Dermis blood vessel endothelial cell (primary cell): ENCODE results near the gene JMJD6. TPM values are rescaled to one million over a fixed set of nuclear protein-coding genes. Genes with fewer than 3 reads are reported as not detected.
"Not testable (repeated sequence)": the region's sequence is repeated elsewhere in the genome, so short reads cannot be mapped to it uniquely, and the experiment has no call there.

ENCODE experiments used
- DNase-seq: peaks from one replicate; pipeline ENCODE4 v3.0.0; 2010
- total RNA-seq: library from RNA; depleted of rRNA; stranded (reverse); fragments of >200 nt; gene quantifications from 2 replicates; pipeline ENCODE4 v1.2.3, GENCODE V29; 2014

JMJD6 gene
- 20.8 and 23.1 TPM in 2 replicates for total RNA-seq

- DNase-seq: peak; percentile 97
These were observed at the start of gene JMJD6 for GRCh38 chr17:76726231-76726775. Gene JMJD6, minus strand, starts transcription at chr17:76726606. Its CDS starts 131 bp downstream, at chr17:76726475.

DNA sequence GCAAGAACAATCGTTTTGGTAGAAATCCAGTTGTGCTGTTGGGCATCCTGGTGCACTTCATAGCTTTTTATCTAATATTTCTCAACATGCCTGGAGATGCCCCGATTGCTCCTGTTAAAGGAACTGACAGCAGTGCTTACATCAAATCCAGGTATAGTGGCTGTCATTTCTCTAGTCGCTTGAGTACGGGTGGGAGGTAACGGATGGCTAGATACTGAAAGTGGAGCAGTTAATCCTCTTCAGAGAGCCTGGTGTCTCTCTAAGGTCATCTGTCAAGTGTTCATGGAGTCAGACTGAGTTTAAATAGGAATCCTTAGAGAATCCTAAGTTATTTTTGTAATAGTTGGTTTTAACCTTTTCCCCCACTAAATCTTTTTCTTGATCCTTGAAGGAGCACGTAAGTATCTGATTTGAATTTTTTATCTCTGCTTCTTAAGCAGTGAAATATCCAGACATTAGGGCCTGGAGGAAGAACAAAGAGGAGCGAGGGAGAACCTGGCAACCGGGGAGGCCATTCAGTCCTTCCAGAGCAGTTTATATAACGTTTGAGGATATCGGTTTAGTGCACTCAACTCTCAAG is 48.7 kb upstream of the JMJD6 start:
- no peak for DNase-seq

DNA sequence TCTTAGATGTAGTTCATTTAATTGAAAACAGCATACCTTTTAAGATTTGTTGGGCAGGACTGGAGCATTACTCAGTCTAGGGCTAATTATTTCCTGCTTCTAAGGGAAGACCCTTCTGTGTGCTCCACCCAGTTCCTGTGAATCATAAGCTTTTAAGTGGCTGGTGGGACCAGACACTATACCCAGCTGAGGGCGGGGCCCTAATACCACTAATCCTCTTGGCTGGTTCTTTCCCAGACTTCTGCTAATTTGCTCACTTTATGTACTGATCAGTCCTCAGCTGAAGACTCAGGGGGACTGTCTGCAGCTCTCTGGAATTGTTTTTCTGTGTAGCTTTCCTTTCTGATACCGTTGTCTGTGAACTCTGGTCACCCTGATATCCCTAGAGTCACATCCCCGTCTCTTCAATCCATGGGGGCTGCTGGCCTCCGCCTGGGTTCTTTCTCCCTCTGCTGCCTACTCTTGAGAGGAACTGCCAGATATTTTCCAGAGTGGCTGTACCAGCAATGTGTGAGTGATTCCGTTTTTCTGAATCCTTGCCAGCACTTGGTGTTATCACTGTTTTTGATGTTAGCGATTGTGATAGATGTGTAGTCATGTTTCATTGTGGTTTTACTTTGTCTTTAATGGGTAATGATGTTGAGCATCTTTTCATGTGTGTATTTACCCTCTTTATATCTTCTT is 46.6 kb upstream of the JMJD6 start:
- peak; percentile 85 for DNase-seq

DNA sequence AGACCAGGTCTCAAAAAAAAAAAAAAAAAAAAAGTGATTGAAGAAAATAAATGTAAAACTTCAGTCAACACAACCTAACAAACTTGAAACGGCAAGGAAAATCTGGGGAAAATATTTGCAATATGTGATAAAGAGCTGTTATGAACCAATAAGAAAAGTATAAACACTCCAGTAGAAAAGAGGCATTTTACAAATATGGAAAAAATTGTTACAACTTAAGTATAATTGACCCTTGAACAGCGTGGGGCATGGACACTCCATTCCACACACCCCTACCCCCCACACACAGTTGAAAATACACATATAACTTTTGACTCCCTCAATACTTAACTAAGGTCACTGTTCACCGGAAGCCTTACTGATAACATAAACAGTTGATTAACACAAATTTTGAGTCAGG is 32.2 kb upstream of the JMJD6 start:
- DNase-seq: no peak

DNA sequence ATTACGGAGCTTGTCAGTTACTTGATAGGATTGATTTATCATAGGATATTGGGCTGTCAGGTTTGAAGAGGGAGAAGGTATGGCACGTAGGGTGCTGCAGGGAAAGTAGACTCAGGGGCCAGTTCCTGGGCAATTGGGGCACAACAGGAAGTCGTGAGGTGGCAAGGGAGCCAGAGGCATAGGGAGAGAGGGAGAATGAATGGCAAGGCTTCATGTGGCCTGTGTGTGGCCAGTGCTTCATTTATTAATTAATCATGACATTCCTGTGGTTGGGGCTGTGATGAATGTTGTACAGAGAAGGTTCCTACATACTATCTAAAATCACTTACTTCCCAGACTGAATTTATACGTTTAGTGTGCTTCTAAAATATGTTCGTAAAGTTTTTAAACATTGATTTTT is 30.9 kb upstream of the JMJD6 start:
- DNase-seq: no peak

DNA sequence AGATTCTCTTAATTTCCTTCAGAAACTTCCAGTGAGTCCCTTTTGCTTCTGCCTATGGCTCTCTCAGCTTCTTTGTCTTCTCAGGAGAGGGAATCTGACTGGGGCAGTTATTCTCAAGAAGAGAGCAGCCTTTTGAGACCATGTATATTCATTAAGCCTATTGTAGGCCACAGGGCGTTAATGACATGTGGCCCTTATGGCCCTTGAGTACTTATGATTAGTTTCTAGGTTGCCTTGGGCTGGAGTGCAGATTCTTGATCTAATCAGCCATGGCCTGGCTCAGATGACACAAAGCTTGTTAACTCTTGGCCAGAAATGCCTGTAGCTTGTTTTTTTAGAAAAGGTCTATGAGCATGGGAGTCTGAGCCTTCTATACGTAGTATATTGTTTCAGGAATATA is 28.9 kb upstream of the JMJD6 start:
- DNase-seq: no peak

DNA sequence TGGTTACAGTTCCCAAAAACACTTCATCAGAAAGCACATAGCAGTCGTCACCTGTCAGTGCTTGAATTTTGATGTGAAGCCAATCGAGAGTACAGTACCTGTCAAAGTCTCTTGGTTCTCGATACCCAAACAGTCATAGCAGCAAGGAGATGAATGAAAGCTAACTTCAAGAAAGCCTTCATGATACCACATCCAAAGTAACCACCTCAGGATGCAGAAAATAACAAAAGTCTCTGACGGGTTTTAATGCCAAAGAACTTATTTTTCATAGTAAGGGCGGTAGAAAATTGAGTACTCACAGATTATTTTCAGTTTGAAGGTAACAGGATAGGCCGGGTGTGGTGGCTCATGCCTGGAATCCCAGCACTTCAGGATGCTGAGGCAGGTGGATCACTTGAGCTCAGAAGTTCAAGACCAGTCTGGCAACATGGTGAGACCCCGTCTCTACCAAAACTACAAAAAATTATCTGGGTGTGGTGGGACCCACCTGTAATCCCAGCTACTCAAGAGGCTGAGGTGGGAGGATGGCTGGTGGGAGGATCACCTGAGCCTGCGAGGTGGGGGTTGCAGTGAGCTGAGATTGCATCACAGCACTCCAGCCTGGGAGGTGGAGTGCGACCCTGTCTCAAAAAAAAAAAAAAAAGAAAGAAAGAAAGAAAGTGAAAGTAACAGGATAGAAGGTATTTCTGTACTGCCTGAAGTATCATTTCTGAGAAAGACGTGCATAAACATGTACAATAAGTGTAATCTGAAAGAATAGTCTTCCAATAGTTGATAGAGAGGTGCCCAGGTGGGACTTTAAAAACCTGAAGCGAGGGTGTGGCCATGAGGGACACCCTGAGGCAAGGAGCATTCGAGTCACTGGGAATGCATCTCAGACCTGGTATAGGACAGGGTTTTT is 26.9 kb upstream of the JMJD6 start:
- DNase-seq: no peak

GRCh38 chr17:76752006-76752405 is 25.6 kb upstream of the JMJD6 start:
- peak; percentile 70 for DNase-seq

GRCh38 chr17:76751416-76751993 is 25.1 kb upstream of the JMJD6 start:
- DNase-seq: no peak

DNA sequence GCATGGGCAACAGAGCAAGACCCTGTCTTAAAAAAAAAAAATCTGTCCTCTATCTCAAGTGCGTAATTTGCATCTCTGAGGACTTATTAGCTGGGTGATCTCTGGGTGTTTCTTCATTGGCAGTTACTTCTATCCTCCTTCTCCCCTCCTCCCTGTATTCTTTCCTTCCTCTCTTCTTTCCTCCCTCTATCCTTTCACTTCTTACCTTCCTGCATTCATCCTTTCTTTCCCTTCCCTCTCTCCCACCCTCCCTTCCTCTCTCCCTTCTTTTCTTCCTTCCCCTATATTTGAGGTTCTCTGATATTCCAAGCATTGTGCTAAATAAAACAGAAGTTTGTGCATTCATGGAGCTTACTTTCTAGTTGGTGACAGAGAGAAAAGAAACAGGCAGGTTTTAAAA is 22.3 kb upstream of the JMJD6 start:
- DNase-seq: no peak

DNA sequence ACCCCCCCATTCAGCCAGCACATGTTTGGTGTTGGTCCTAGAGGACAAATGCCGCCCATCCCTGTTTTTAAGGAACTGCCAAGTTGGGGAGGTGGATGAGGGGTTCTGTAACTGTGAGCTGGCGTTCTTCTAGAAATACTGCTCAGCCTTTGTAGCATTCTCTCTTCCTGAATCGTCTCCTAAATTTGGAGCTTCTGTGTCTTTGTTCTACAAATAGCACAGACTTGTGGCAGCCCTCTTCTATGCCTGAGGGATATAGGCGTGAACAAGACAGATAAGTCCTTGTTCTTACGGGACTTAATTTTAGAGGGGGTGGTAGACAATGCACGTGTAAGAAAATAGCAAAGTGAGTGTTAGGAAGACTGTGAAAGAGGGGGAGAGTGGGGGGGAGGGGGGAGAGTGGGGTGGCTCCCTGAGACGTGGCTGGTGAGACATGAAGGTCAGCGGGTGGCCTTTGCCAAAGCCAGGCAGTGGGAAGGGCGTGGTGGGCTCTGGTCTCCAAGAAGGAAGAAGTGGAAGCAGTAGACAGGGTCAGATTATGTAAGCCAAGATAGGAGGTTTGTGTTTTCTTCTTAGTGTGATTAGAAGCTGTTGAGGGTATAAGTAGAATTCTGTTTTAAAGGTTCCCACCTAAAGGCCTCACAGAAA is 21.4 kb upstream of the JMJD6 start:
- no peak for DNase-seq

GRCh38 chr17:76745785-76746184 is 19.4 kb upstream of the JMJD6 start:
- DNase-seq: not testable (repeated sequence)

DNA sequence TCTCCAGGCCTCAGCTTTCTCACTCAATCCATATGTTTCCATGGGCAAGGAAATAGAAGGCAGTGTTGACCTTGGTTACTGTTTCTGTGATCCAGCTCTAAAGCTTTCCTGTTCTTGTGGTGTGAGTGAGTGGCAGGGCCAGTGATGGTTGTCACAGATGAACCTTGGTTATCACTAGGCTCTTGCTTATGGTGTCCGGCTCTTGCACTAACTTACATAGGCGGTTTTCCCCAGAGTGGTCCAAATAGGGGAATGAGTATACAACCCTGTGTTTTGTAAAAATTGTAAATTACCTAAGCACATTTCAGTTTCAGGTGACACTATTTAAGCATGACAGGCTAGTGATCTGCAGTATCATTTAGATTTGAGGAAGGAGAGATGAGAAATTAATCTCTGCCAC is 18.3 kb upstream of the JMJD6 start:
- no peak for DNase-seq

- no peak for DNase-seq
These were observed 16.6 kb upstream of the JMJD6 start for GRCh38 chr17:76742958-76743357.

DNA sequence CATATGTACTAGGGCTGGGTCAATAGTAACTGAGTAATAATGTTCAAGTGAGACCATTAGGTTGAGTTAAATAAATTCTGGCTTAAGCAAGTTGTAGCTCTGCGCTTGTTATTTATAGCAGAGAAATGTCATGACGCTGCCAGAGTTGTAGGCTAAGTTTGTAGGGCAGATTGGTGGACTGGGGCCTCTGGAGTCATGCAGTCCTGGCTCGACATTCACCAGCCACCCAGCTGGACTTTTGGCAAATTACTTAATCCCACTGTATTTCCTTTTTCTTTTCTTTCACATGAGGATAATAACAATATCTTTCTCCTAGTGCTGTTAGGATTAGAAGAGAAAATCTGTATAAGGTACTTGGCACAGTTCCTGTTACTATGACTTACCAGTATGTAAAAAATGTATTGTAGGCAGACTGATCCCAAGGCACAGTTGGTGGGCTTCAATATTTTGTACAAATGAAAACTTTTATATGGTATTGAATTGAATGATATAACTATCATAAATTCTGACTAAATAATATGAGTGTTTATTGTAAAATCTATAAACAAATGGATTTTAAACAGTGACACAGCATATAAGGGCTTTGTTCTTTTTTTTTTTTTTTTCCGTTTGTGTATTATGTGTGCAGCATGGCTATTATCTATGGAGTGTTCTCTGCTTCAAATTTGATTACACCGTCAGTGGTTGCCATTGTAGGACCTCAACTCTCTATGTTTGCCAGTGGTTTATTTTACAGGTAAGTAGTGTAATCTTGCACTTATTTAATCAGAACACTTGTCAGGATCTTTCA is 14.1 kb upstream of the JMJD6 start:
- DNase-seq: no peak

GRCh38 chr17:76739568-76740115 is 13.2 kb upstream of the JMJD6 start:
- not testable (repeated sequence) for DNase-seq

DNA sequence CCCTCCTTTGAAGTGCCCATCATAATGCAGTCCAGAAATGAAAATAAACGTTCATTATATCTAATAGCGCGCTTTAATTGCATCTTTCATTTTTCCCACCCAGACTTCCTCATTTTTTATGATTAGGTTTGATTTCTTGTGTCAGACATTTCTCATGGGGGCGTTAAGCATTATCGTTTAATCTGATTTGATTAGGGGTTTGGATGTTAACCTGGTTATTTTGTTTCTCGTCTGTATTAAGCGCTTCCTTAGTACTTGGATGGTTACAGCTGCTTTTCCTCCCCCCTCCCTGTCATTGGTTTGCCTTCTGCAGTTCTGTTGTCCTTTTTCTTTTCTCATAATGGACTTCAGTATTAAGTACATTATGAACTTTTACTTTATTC is 12.1 kb upstream of the JMJD6 start:
- DNase-seq: peak; percentile 40

DNA sequence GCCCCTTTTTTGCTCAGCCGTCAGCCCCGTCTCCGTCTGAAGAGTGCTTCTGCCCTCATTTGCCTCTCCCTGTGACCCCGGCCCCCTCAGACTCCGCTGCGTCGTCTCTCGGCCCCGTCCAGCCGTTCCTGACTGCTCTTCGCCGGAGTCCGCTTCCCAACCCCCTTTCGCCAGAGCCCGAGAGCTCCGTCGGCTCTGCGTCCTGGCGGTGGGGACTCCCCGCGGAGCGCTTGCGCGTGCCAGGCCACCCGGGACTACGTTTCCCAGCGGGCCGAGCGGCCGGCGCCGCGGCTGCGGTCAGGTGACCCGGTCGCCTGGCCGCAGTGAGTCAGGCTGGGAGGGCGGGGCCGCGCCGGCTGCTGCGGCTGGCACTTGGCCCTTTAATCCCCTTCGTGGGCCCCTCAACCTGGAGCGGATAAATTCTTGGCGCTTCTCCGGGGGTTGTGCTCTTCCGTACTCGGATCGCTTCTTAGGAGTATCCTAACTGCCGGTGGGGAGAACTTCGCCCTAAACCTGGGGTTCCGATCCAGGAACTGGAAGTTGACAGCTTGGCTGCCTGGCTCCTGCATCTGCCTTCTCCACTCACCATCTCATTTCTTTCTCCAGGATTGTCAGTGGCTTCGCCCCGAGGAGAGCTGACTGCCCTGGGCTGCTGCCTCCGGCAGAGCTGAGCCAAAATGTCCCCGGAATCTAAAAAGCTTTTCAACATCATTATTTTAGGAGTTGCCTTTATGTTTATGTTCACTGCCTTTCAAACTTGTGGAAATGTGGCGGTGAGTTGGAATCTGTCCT is 11.5 kb upstream of the JMJD6 start, which contains the start of gene MFSD11:
TSS of gene MFSD11 (plus strand) at position 444 of the 792 bp plus-strand sequence. CDS start at position 678, 234 bp downstream.
- peak; percentile 96 for DNase-seq

DNA sequence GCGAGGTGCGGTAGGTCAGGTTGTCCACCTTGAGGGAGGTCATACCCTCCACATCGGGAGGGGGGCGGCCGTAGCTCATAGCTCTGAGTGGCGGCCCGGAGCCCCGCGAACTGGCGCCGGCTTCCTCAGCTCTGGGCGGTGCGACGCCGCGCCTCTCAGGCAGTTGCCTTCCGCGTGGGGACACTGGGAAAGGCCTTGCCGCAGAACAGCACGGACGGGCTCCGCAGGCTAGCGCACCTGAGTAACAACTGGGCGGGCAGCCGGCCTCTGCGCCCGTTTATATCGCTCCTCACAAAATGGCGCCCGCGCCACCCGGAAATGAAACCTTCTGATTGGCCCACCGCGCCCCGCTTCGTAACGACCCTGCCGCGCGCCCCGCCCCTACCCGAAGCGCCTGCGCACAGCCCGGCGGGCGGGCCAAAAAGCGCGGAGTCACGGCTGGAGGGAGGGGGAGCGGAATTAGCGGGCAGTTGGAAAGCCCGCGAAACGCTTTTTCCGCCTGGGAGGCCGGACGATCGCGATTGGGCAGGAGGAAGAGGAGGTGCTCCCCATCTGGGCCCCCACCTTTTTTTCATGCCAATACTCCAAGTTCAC is 10.8 kb upstream of the JMJD6 start, which contains the start of gene SRSF2:
TSS of gene SRSF2 (minus strand) at position 250 of the 594 bp plus-strand sequence. CDS start at position 79, 171 bp downstream.
- peak; percentile 98 for DNase-seq
